GM21381 (cell line): Measurements from ENCODE around the gene NDUFAF2.

Source experiments
- ATAC-seq: cut with Tn5 transposase; IDR thresholded peaks from one replicate; pipeline ENCODE4 v1.9.1; 2021; ENCODE audit warnings: mild to moderate bottlenecking, moderate library complexity; ENCODE audit not compliant: unreplicated experiment

Gene NDUFAF2

GRCh38 chr5:61114441-61114840, 169.4 kb downstream of the NDUFAF2 start:
- ATAC-seq: no peak

- ATAC-seq: no peak
These were observed 171.0 kb downstream of the NDUFAF2 start for GRCh38 chr5:61115968-61116367.

GRCh38 chr5:61119066-61119465, 174.1 kb downstream of the NDUFAF2 start:
- ATAC-seq: no peak

GRCh38 chr5:61120534-61120933, 175.5 kb downstream of the NDUFAF2 start:
- no peak for ATAC-seq

GRCh38 chr5:61123145-61123544, 178.1 kb downstream of the NDUFAF2 start:
- ATAC-seq: no peak

- ATAC-seq: no peak
These were observed 185.3 kb downstream of the NDUFAF2 start for GRCh38 chr5:61130289-61130688.

- ATAC-seq: no peak
These were observed 187.6 kb downstream of the NDUFAF2 start for GRCh38 chr5:61132559-61132958.

- ATAC-seq: no peak
These were observed 192.8 kb downstream of the NDUFAF2 start for GRCh38 chr5:61137835-61138234.

GRCh38 chr5:61139094-61139873, 194.3 kb downstream of the NDUFAF2 start:
- ATAC-seq: no peak

- no peak for ATAC-seq
These were observed 194.9 kb downstream of the NDUFAF2 start for GRCh38 chr5:61139931-61140330.

- ATAC-seq: no peak
These were observed 196.8 kb downstream of the NDUFAF2 start for GRCh38 chr5:61141801-61142200.

GRCh38 chr5:61142391-61142790, 197.4 kb downstream of the NDUFAF2 start:
- ATAC-seq: no peak

GRCh38 chr5:61142811-61143210, 197.8 kb downstream of the NDUFAF2 start:
- ATAC-seq: no peak

- ATAC-seq: no peak
These were observed 203.5 kb downstream of the NDUFAF2 start for GRCh38 chr5:61148515-61148914.

GRCh38 chr5:61151893-61152292, 206.9 kb downstream of the NDUFAF2 start:
- no peak for ATAC-seq

- ATAC-seq: no peak
These were observed 214.1 kb downstream of the NDUFAF2 start for GRCh38 chr5:61159070-61159469.

GRCh38 chr5:61159836-61160235, 214.8 kb downstream of the NDUFAF2 start:
- ATAC-seq: no peak

GRCh38 chr5:61160497-61160896, 215.5 kb downstream of the NDUFAF2 start:
- ATAC-seq: no peak

- peak; percentile 97 for ATAC-seq
These were observed 217.2 kb downstream of the NDUFAF2 start, which contains the start of gene SMIM15 for GRCh38 chr5:61162010-61162831. SMIM15 (minus strand) TSS chr5:61162468; CDS start chr5:61160171, 2,297 bp downstream.

GRCh38 chr5:61162832-61163567, 218.0 kb downstream of the NDUFAF2 start:
- no peak for ATAC-seq

- no peak for ATAC-seq
These were observed 218.9 kb downstream of the NDUFAF2 start for GRCh38 chr5:61163905-61164304.
